K562 treated with DMSO at 1 percent for 12 hours (cell line): ENCODE data around the gene PXDC1. TPM values are rescaled to one million over a fixed set of nuclear protein-coding genes. Genes with fewer than 3 reads are reported as not detected.

Experiments used
- total RNA-seq: library from RNA; unstranded; fragments of 300-600 nt; gene quantifications from 2 replicates; pipeline ENCODE4 v1.2.3, GENCODE V29; 2022; ENCODE audit not compliant: insufficient read depth

Gene PXDC1
- total RNA-seq = not detected in 2 replicates

GRCh38 chr6:3751077-3751729, at the start of gene PXDC1:
Gene PXDC1 (minus strand): TSS chr6:3751713. CDS start chr6:3751531, 182 bp downstream.

Other genes with a start within 250 kb of the PXDC1 start
- 0.55 and 0.70 TPM in 2 replicates for gene FAM50B, start 97.7 kb upstream of the PXDC1 start, total RNA-seq